IMR-90 (cell line): ENCODE measurements around the gene IQSEC3.
"Not testable (repeated sequence)": the region's sequence is repeated elsewhere in the genome, so short reads cannot be mapped to it uniquely, and the experiment has no call there.

Experiments
- CHD1 ChIP-seq: IDR thresholded peaks from 2 replicates; pipeline ENCODE4 v1.6.1; 2012; ENCODE audit warnings: low read depth, low read length, improper control_type of control experiment
- MAZ ChIP-seq: IDR thresholded peaks from 2 replicates; pipeline ENCODE4 v1.6.1; 2012; ENCODE audit warnings: low read depth, mild to moderate bottlenecking, low read length, improper control_type of control experiment, moderate library complexity, borderline replicate concordance
- MXI1 ChIP-seq: IDR thresholded peaks from 2 replicates; pipeline ENCODE4 v1.6.1; 2012; ENCODE audit warnings: low read depth, mild to moderate bottlenecking, low read length, moderate library complexity, borderline replicate concordance
- POLR2A ChIP-seq: IDR thresholded peaks from 2 replicates; pipeline ENCODE4 v1.6.1; 2012; ENCODE audit warnings: mild to moderate bottlenecking, low read depth, low read length
- RAD21 ChIP-seq: IDR thresholded peaks from 2 replicates; pipeline ENCODE4 v1.6.1; 2012; ENCODE audit warnings: low read length, improper control_type of control experiment
- RCOR1 ChIP-seq: IDR thresholded peaks from 2 replicates; pipeline ENCODE4 v1.6.1; 2012; ENCODE audit warnings: mild to moderate bottlenecking, low read length, improper control_type of control experiment; ENCODE audit not compliant: insufficient replicate concordance
- SMC3 ChIP-seq: fragments of 150-350 bp; IDR thresholded peaks from 2 replicates; pipeline ENCODE4 v1.6.1; 2016; ENCODE audit warnings: low read depth, mild to moderate bottlenecking, antibody characterized with exemption, low read length, moderate library complexity
- TF ChIP-seq, protein P1 (sequence below): conservative IDR thresholded peaks from 2 replicates; pipeline ENCODE4 v1.5.1; 2012; ENCODE audit warnings: mild to moderate bottlenecking, low read depth, low read length, improper control_type of control experiment

DNA sequence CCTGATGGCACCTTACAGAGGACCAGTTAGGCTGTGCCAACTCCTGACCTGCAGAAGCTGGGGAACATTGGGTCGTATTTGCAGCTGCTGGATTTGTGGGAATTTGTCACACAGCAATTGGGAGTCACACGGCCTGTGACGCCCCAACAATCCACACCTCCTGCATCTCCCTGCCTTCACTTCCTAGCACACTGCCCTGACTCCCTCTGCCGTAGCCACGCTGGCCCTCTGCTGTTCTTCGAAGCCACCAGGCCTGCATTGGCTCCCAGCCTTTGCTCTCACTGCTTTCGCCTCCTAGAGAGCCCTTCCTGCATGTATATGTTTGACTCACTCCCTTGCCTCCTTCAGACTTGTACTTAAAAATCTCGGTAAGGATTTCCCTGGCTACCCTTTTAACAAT lies 22.2 kb upstream of the IQSEC3 start:
- TF ChIP-seq, protein P1, sequence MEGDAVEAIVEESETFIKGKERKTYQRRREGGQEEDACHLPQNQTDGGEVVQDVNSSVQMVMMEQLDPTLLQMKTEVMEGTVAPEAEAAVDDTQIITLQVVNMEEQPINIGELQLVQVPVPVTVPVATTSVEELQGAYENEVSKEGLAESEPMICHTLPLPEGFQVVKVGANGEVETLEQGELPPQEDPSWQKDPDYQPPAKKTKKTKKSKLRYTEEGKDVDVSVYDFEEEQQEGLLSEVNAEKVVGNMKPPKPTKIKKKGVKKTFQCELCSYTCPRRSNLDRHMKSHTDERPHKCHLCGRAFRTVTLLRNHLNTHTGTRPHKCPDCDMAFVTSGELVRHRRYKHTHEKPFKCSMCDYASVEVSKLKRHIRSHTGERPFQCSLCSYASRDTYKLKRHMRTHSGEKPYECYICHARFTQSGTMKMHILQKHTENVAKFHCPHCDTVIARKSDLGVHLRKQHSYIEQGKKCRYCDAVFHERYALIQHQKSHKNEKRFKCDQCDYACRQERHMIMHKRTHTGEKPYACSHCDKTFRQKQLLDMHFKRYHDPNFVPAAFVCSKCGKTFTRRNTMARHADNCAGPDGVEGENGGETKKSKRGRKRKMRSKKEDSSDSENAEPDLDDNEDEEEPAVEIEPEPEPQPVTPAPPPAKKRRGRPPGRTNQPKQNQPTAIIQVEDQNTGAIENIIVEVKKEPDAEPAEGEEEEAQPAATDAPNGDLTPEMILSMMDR: not testable (repeated sequence)
- not testable (repeated sequence) for TF ChIP-seq MXI1, RAD21, POLR2A, MAZ, RCOR1, SMC3, CHD1
